H1 (cell line): ENCODE results near the gene SH3GL2.

Source experiments
- POU5F1 ChIP-seq: IDR thresholded peaks from 2 replicates; pipeline ENCODE4 v1.6.1; 2011; ENCODE audit warnings: low read depth, mild to moderate bottlenecking, low read length, moderate library complexity
- YY1 ChIP-seq: IDR thresholded peaks from 2 replicates; pipeline ENCODE4 v1.6.1; 2011; ENCODE audit warnings: low read depth, mild to moderate bottlenecking, low read length
- TF ChIP-seq, protein P1 (sequence below), 3 experiments: IDR thresholded peaks; 1 replicate in 2 of 3; 2 replicates in 1 of 3; pipeline versions ENCODE4 v1.5.1 to v1.6.1; 2011; ENCODE audit warnings: low read length in 3 of 3, mild to moderate bottlenecking in 3 of 3, inconsistent platforms in 2 of 3, low read depth in 1 of 3, moderate library complexity in 1 of 3; ENCODE audit not compliant: insufficient read depth in 1 of 3; ENCODE audit errors: control extremely low read depth in 1 of 3

DNA sequence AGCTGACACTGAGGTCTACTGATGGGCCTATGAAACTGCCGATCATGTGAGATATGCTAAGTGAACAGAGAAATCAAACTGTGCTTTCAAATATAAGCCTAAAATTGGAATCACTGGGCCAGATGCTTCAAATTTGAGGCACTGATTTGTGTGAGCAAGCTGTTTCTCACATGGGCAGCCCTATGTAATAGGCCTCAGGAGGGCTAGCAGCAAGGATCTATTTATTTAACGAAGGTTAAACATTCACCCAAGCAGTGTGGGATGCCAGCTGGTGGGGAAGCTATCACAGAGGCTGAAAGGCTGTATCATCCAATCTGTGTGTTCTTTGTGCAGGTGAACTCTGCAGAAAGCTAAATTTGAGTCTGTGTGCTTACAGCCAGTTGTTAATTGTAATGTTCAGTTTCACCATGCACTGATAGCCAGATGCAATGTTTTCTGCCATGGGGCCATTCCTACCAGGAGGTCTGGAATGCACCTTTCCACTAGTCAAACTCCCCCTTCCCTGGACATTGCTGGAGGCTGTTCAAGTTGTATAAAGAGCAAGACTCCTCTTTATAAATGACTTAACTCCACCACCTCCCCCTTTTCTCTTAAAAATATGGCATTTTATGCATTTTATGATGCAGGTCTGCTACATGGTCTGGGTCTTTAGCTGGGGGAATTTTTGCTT, 228.9 kb downstream of the SH3GL2 start:
- TF ChIP-seq, protein P1, sequence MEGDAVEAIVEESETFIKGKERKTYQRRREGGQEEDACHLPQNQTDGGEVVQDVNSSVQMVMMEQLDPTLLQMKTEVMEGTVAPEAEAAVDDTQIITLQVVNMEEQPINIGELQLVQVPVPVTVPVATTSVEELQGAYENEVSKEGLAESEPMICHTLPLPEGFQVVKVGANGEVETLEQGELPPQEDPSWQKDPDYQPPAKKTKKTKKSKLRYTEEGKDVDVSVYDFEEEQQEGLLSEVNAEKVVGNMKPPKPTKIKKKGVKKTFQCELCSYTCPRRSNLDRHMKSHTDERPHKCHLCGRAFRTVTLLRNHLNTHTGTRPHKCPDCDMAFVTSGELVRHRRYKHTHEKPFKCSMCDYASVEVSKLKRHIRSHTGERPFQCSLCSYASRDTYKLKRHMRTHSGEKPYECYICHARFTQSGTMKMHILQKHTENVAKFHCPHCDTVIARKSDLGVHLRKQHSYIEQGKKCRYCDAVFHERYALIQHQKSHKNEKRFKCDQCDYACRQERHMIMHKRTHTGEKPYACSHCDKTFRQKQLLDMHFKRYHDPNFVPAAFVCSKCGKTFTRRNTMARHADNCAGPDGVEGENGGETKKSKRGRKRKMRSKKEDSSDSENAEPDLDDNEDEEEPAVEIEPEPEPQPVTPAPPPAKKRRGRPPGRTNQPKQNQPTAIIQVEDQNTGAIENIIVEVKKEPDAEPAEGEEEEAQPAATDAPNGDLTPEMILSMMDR (IDR thresholded peaks at IDR 0.05; ENCODE audit: control extremely low read depth in 1 of 3, insufficient read depth in 1 of 3, low read depth in 1 of 3, low read length in 3 of 3): no peak
- TF ChIP-seq YY1 (no peak), POU5F1 (no peak)
